Sigmoid colon (tissue), 7 donors: ENCODE measurements around the gene SPIN1. TPM values are rescaled to one million over a fixed set of nuclear protein-coding genes. Genes with fewer than 3 reads are reported as not detected.
"Not testable (repeated sequence)": the region's sequence is repeated elsewhere in the genome, so short reads cannot be mapped to it uniquely, and the experiment has no call there.

Source experiments
- DNase-seq: peaks from one replicate; pipeline ENCODE4 v3.0.0-alpha.2; 2019
- H3K27ac ChIP-seq, 4 donors: fragments of 200-600 bp; sonication (generic); one replicate each; pipeline ENCODE4 v1.5.1; 2016 to 2019; ENCODE audit warnings: mild to moderate bottlenecking in 1 of 4
- H3K27me3 ChIP-seq, 3 donors: fragments of 200-600 bp; sonication (generic); one replicate each; pipeline ENCODE4 v1.5.1; 2019; ENCODE audit warnings: mild to moderate bottlenecking in 1 of 3
- H3K36me3 ChIP-seq, 4 donors: fragments of 200-600 bp; sonication (generic); one replicate each; pipeline ENCODE4 v1.5.1; 2016 to 2019
- H3K4me1 ChIP-seq, 4 donors: fragments of 200-600 bp; sonication (generic); one replicate each; pipeline ENCODE4 v1.5.1; 2017 to 2019
- H3K4me3 ChIP-seq, 4 donors: fragments of 200-600 bp; sonication (generic); one replicate each; pipeline ENCODE4 v1.5.1; 2017 to 2019; ENCODE audit warnings: mild to moderate bottlenecking in 2 of 4, moderate library complexity in 1 of 4
- H3K9me3 ChIP-seq, 4 donors: fragments of 200-600 bp in 3 of 4; sonication (generic) in 3 of 4; one replicate each; pipeline versions ENCODE4 v1.5.1 to v1.6.1; 2013 to 2019
- CTCF ChIP-seq, 4 experiments: fragments of 450-650 bp in 3 of 4; fragments of 200-600 bp in 1 of 4; IDR thresholded peaks; one replicate each; pipeline ENCODE4 v1.5.1; 2016 to 2019; ENCODE audit warnings: antibody characterized with exemption in 4 of 4, mild to moderate bottlenecking in 3 of 4, moderate library complexity in 2 of 4
- EP300 ChIP-seq, 4 donors: sonication (generic); formaldehyde crosslinking; IDR thresholded peaks; one replicate each; pipeline ENCODE4 v1.6.1; 2017; ENCODE audit warnings: antibody characterized with exemption in 4 of 4
- POLR2A ChIP-seq, 2 donors: fragments of 450-650 bp; IDR thresholded peaks; one replicate each; pipeline ENCODE4 v1.6.1; 2016; ENCODE audit warnings: antibody characterized with exemption in 2 of 2, mild to moderate bottlenecking in 2 of 2, moderate library complexity in 2 of 2
- POLR2AphosphoS5 ChIP-seq, 4 donors: sonication (generic); formaldehyde crosslinking; IDR thresholded peaks; one replicate each; pipeline ENCODE4 v1.6.1; 2017; ENCODE audit warnings: antibody characterized with exemption in 4 of 4
- WGBS, 2 donors: extraction: QIAGEN DNeasy Blood & Tissue Kit; methylation state at CpG; one replicate each; pipeline ENCODE4 v1.1.7; 2013; 5-methylcytosine and 5-hydroxymethylcytosine counted together
- intact Hi-C: fragments of 100-400 bp; cut with DNase I; formaldehyde crosslinking; loops from one replicate; pipeline ENCODE4 v1.15.1; 2023
- polyA plus RNA-seq, 3 donors: library from polyadenylated mRNA; stranded (reverse); fragments of 200-250 nt; gene quantifications; one replicate each; pipeline ENCODE4 v1.2.3, GENCODE V29; 2013
- total RNA-seq, 4 donors: library from RNA; depleted of rRNA; stranded (reverse); fragments of >200 nt; gene quantifications; one replicate each; pipeline ENCODE4 v1.1.0, GENCODE V29; 2016
- donor health status: healthy with polysubstance abuse.
- donor health status: Bipolar disorder and iron deficiency.
- donor health status: healthy.

Gene SPIN1
- total and polyA plus RNA-seq, 7 donors, result 23.3 to 102 (median 79.2) TPM

GRCh38 chr9:88355166-88355565, 33.1 kb upstream of the SPIN1 start:
- no peaks in the 10 kb centered on the region for H3K27me3 ChIP-seq
- no peaks in the 10 kb centered on the region for H3K4me1 ChIP-seq
- no peak for DNase-seq
- H3K9me3 ChIP-seq, result peaks cover 0 to 7% (median 0%) of the 10 kb centered on the region in 4 donors
- H3K27ac ChIP-seq, result no peak overlapping the region
- no peak overlapping the region for H3K4me3 ChIP-seq
- WGBS, 2 donors, result 62 to 83% methylated on average over 2 of the region's 2 CpGs
- intact Hi-C loops, result no loop called here
- TF ChIP-seq POLR2A (IDR thresholded peaks at IDR 0.05), result no peak
- TF ChIP-seq POLR2AphosphoS5 (IDR thresholded peaks at IDR 0.05), result no peak
- TF ChIP-seq CTCF (IDR thresholded peaks at IDR 0.05), result no peak
- TF ChIP-seq EP300 (IDR thresholded peaks at IDR 0.05), result no peak
- no peaks in the 10 kb centered on the region for H3K36me3 ChIP-seq

GRCh38 chr9:88357250-88357649, 31.0 kb upstream of the SPIN1 start:
- DNase-seq, H3K36me3 ChIP-seq, H3K9me3 ChIP-seq, H3K27ac ChIP-seq, intact Hi-C loops, H3K27me3 ChIP-seq, H3K4me1 ChIP-seq, H3K4me3 ChIP-seq: not testable (repeated sequence)

GRCh38 chr9:88358723-88359122, 29.5 kb upstream of the SPIN1 start:
- intact Hi-C loops, result no loop called here
- Histone ChIP-seq H3K27me3 (no peaks in the 10 kb centered on the region), H3K4me1 (no peaks in the 10 kb centered on the region), H3K27ac (no peak overlapping the region), H3K36me3 (no peaks in the 10 kb centered on the region), H3K4me3 (no peak overlapping the region), H3K9me3 (peaks cover 0 to 7% (median 0%) of the 10 kb centered on the region in 4 donors)
- WGBS, 2 donors, result 89 to 96% methylated on average over 4 of the region's 4 CpGs
- TF ChIP-seq CTCF (IDR thresholded peaks at IDR 0.05) (no peak), POLR2AphosphoS5 (IDR thresholded peaks at IDR 0.05) (no peak), POLR2A (IDR thresholded peaks at IDR 0.05) (no peak), EP300 (IDR thresholded peaks at IDR 0.05) (no peak)
- no peak for DNase-seq

- H3K27ac ChIP-seq, result no peak overlapping the region
- no peak for DNase-seq
- H3K36me3 ChIP-seq, result no peaks in the 10 kb centered on the region
- H3K4me1 ChIP-seq, result no peaks in the 10 kb centered on the region
- TF ChIP-seq POLR2A (IDR thresholded peaks at IDR 0.05) (no peak), EP300 (IDR thresholded peaks at IDR 0.05) (no peak), CTCF (IDR thresholded peaks at IDR 0.05) (no peak)
- H3K9me3 ChIP-seq, result no peaks in the 10 kb centered on the region
- intact Hi-C loops, result no loop called here
- H3K4me3 ChIP-seq, result no peak overlapping the region
- 93 to 96% methylated on average over 3 of the region's 3 CpGs for WGBS, 2 donors
- H3K27me3 ChIP-seq, result no peaks in the 10 kb centered on the region
These were observed 28.3 kb upstream of the SPIN1 start for GRCh38 chr9:88359974-88360373.

GRCh38 chr9:88362681-88363080, 25.6 kb upstream of the SPIN1 start:
- no peaks in the 10 kb centered on the region for H3K36me3 ChIP-seq
- no peak overlapping the region for H3K27ac ChIP-seq
- no peak overlapping the region for H3K4me3 ChIP-seq
- H3K9me3 ChIP-seq, result no peaks in the 10 kb centered on the region
- no peaks in the 10 kb centered on the region for H3K27me3 ChIP-seq
- TF ChIP-seq CTCF (IDR thresholded peaks at IDR 0.05) (no peak), EP300 (IDR thresholded peaks at IDR 0.05) (no peak), POLR2AphosphoS5 (IDR thresholded peaks at IDR 0.05) (no peak), POLR2A (IDR thresholded peaks at IDR 0.05) (no peak)
- no peak for DNase-seq
- intact Hi-C loops, result no loop called here
- WGBS, 2 donors, result 91 to 93% methylated on average over 2 of the region's 2 CpGs
- no peaks in the 10 kb centered on the region for H3K4me1 ChIP-seq
